Measurements from ENCODE around the gene LRP1-AS. TPM values are rescaled to one million over a fixed set of nuclear protein-coding genes. Genes with fewer than 3 reads are reported as not detected.

LRP1-AS gene
- total and polyA plus RNA-seq, 10 of the 15 experiments (the other 5 are each of a cell fraction or from before 2014, with no cell fraction given): not detected

DNA sequence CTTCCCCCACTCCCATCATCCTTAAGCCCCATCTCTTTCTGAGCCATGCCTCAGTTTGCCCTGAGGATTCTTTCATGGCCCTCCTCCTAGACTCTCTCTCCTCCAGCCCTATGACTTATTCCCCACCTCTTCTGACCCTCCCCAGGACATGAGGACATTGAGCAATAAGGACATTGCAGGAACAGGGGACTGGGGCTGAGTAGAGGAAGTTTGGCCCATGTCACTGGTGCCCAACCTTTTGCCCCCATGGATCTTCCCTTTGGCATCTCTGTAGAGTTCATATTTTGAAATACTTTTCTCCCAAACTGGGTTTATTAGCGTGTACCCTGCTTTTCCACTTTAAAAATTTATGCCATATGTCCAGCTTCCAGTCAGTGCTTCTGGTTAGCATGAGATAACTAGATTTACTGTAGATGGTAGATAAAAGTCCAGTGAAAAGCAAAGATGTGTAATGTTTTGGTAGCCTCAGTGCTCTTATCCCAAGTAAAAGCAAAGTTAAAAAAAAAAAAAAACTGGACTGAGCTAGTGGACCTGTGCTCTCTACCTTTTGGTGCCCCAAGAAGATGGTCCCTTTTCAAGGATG, 6.1 kb upstream of the LRP1-AS start:
- Histone ChIP-seq H3K4me3 (no peak overlapping the region), H3K27me3 (replicated peaks in 1 of 2; ENCODE audit: control insufficient read depth in 2 of 2, insufficient read depth in 2 of 2, low read length in 1 of 2) (no peaks in the 10 kb centered on the region; a peak in 1 of 4 replicates), H3K36me3 (ENCODE audit: control insufficient read depth in 2 of 2, insufficient read depth in 2 of 2, low read length in 1 of 2) (no peaks in the 10 kb centered on the region), H4K20me1 (ENCODE audit: control insufficient read depth, insufficient read depth) (no peaks in the 10 kb centered on the region), H2AFZ (ENCODE audit: control insufficient read depth, low read depth, low read length) (no peak overlapping the region), H3K27ac (ENCODE audit: control insufficient read depth, insufficient read depth) (no peak overlapping the region), H3K4me1 (ENCODE audit: control insufficient read depth, insufficient read depth, low read length) (peaks cover 4% of the 10 kb centered on the region; the same call in 1 of the 2 replicates), H3K9ac (ENCODE audit: control insufficient read depth, insufficient read depth, low read length) (no peak overlapping the region), H3K79me2 (ENCODE audit: control insufficient read depth, insufficient read depth, low read length) (no peaks in the 10 kb centered on the region), H3K4me2 (ENCODE audit: control insufficient read depth, insufficient read depth) (no peak overlapping the region), H3K9me3 (replicated peaks; ENCODE audit: control insufficient read depth, insufficient read depth, low read length) (no peaks in the 10 kb centered on the region)
- TF ChIP-seq CREM (IDR thresholded peaks at IDR 0.05; ENCODE audit: low read depth) (no peak), IKZF1 (conservative IDR thresholded peaks at IDR 0.05) (no peak), ATF7 (IDR thresholded peaks at IDR 0.05; ENCODE audit: low read depth) (no peak)
- ChIA-PET POLR2A (interaction anchor here (0.6 kb wide), 1 partner anchor 16 kb away, joined by 4 read pairs; no protein-coding TSS in a partner anchor), RAD21 (ENCODE audit: unreplicated experiment) (no interaction called here), SMC1A (ENCODE audit: uncharacterized antibody, unreplicated experiment) (interaction anchor here (0.6 kb wide), 1 partner anchor 37 kb away, joined by 3 read pairs; no protein-coding TSS in a partner anchor), CTCF (no interaction called here)
- DNase-seq (ENCODE audit: low read depth, low spot score): no peak
- WGBS (ENCODE audit: insufficient coverage, insufficient replicate concordance, low lambda C conversion rate, missing lambda C conversion rate): 0% methylated on average over 1 of the region's 1 CpG
- no peak for FAIRE-seq
- in situ Hi-C loops (cut with MboI): no loop called here
- ATAC-seq: no peak
- intact Hi-C loops (cut with micrococcal nuclease; ENCODE audit: unreplicated experiment): no loop called here
- no TSS peak for BruUV-seq (replicated peaks)

DNA sequence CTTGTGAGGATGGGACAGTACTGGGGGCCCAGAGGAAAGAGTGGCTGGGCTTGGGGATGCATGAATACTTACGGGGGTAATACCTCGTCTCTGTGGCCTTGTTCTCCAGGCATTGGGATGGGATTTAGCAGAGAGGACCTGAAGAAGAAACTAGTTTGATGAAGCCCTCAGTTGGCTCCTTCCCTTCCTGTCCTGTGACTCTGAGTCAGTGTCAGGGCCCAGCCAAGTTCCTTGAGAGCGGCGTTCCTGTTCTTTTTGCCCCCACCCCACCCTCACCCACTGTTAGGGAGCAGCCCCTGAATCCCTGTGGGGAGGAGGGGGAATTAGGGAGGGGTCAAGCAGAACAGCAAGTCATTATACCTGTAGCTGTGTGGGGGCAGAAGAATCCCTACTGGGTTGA, 5.2 kb upstream of the LRP1-AS start:
- no peaks in the 10 kb centered on the region for H3K36me3 ChIP-seq (ENCODE audit: control insufficient read depth in 2 of 2, insufficient read depth in 2 of 2, low read length in 1 of 2)
- H3K9me3 ChIP-seq (replicated peaks; ENCODE audit: control insufficient read depth, insufficient read depth, low read length): no peaks in the 10 kb centered on the region
- CTCF ChIA-PET: interaction anchor here (0.8 kb wide), 1 partner anchor 61 kb away, joined by 3 read pairs; no protein-coding TSS in a partner anchor
- no peaks in the 10 kb centered on the region for H4K20me1 ChIP-seq (ENCODE audit: control insufficient read depth, insufficient read depth)
- H2AFZ ChIP-seq (ENCODE audit: control insufficient read depth, low read depth, low read length): no peak overlapping the region
- FAIRE-seq (no peak), DNase-seq (ENCODE audit: low read depth, low spot score) (no peak), ATAC-seq (no peak)
- H3K4me3 ChIP-seq: no peak overlapping the region
- in situ Hi-C loops (cut with MboI) (no loop called here), intact Hi-C loops (cut with micrococcal nuclease; ENCODE audit: unreplicated experiment) (no loop called here)
- WGBS (ENCODE audit: insufficient coverage, insufficient replicate concordance, low lambda C conversion rate, missing lambda C conversion rate): 27% methylated on average over 3 of the region's 4 CpGs
- H3K4me1 ChIP-seq (ENCODE audit: control insufficient read depth, insufficient read depth, low read length): peaks cover 4% of the 10 kb centered on the region; the same call in 1 of the 2 replicates
- no peak overlapping the region for H3K9ac ChIP-seq (ENCODE audit: control insufficient read depth, insufficient read depth, low read length)
- RAD21 ChIA-PET (ENCODE audit: unreplicated experiment): no interaction called here
- H3K27ac ChIP-seq (ENCODE audit: control insufficient read depth, insufficient read depth): no peak overlapping the region
- no TSS peak for BruUV-seq (replicated peaks)
- POLR2A ChIA-PET: no interaction called here
- SMC1A ChIA-PET (ENCODE audit: uncharacterized antibody, unreplicated experiment): no interaction called here
- TF ChIP-seq NR2F1 (conservative IDR thresholded peaks at IDR 0.05) (no peak), CBX3 (IDR thresholded peaks at IDR 0.05; ENCODE audit: borderline replicate concordance, low read depth) (no peak), PML (IDR thresholded peaks at IDR 0.05; ENCODE audit: low read length) (no peak), FOXM1 (IDR thresholded peaks at IDR 0.05; ENCODE audit: low read depth, low read length) (no peak), TCF7 (IDR thresholded peaks at IDR 0.05; ENCODE audit: borderline replicate concordance) (no peak)
- TF ChIP-seq, protein P1, sequence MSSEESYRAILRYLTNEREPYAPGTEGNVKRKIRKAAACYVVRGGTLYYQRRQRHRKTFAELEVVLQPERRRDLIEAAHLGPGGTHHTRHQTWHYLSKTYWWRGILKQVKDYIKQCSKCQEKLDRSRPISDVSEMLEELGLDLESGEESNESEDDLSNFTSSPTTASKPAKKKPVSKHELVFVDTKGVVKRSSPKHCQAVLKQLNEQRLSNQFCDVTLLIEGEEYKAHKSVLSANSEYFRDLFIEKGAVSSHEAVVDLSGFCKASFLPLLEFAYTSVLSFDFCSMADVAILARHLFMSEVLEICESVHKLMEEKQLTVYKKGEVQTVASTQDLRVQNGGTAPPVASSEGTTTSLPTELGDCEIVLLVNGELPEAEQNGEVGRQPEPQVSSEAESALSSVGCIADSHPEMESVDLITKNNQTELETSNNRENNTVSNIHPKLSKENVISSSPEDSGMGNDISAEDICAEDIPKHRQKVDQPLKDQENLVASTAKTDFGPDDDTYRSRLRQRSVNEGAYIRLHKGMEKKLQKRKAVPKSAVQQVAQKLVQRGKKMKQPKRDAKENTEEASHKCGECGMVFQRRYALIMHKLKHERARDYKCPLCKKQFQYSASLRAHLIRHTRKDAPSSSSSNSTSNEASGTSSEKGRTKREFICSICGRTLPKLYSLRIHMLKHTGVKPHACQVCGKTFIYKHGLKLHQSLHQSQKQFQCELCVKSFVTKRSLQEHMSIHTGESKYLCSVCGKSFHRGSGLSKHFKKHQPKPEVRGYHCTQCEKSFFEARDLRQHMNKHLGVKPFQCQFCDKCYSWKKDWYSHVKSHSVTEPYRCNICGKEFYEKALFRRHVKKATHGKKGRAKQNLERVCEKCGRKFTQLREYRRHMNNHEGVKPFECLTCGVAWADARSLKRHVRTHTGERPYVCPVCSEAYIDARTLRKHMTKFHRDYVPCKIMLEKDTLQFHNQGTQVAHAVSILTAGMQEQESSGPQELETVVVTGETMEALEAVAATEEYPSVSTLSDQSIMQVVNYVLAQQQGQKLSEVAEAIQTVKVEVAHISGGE (CRISPR knock-in tag; IDR thresholded peaks at IDR 0.05): no peak
- TF ChIP-seq, protein P2, sequence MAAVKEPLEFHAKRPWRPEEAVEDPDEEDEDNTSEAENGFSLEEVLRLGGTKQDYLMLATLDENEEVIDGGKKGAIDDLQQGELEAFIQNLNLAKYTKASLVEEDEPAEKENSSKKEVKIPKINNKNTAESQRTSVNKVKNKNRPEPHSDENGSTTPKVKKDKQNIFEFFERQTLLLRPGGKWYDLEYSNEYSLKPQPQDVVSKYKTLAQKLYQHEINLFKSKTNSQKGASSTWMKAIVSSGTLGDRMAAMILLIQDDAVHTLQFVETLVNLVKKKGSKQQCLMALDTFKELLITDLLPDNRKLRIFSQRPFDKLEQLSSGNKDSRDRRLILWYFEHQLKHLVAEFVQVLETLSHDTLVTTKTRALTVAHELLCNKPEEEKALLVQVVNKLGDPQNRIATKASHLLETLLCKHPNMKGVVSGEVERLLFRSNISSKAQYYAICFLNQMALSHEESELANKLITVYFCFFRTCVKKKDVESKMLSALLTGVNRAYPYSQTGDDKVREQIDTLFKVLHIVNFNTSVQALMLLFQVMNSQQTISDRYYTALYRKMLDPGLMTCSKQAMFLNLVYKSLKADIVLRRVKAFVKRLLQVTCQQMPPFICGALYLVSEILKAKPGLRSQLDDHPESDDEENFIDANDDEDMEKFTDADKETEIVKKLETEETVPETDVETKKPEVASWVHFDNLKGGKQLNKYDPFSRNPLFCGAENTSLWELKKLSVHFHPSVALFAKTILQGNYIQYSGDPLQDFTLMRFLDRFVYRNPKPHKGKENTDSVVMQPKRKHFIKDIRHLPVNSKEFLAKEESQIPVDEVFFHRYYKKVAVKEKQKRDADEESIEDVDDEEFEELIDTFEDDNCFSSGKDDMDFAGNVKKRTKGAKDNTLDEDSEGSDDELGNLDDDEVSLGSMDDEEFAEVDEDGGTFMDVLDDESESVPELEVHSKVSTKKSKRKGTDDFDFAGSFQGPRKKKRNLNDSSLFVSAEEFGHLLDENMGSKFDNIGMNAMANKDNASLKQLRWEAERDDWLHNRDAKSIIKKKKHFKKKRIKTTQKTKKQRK (IDR thresholded peaks at IDR 0.05; ENCODE audit: low read depth, low read length): no peak
- H3K4me2 ChIP-seq (ENCODE audit: control insufficient read depth, insufficient read depth): no peak overlapping the region
- no peaks in the 10 kb centered on the region for H3K79me2 ChIP-seq (ENCODE audit: control insufficient read depth, insufficient read depth, low read length)
- H3K27me3 ChIP-seq (replicated peaks in 1 of 2; ENCODE audit: control insufficient read depth in 2 of 2, insufficient read depth in 2 of 2, low read length in 1 of 2): no peaks in the 10 kb centered on the region; a peak in 1 of 4 replicates

Data from GM12878 (cell line).